Measurements from ENCODE around the gene LONP1.
"Not testable (repeated sequence)": the region's sequence is repeated elsewhere in the genome, so short reads cannot be mapped to it uniquely, and the experiment has no call there.

The LONP1 gene

DNA sequence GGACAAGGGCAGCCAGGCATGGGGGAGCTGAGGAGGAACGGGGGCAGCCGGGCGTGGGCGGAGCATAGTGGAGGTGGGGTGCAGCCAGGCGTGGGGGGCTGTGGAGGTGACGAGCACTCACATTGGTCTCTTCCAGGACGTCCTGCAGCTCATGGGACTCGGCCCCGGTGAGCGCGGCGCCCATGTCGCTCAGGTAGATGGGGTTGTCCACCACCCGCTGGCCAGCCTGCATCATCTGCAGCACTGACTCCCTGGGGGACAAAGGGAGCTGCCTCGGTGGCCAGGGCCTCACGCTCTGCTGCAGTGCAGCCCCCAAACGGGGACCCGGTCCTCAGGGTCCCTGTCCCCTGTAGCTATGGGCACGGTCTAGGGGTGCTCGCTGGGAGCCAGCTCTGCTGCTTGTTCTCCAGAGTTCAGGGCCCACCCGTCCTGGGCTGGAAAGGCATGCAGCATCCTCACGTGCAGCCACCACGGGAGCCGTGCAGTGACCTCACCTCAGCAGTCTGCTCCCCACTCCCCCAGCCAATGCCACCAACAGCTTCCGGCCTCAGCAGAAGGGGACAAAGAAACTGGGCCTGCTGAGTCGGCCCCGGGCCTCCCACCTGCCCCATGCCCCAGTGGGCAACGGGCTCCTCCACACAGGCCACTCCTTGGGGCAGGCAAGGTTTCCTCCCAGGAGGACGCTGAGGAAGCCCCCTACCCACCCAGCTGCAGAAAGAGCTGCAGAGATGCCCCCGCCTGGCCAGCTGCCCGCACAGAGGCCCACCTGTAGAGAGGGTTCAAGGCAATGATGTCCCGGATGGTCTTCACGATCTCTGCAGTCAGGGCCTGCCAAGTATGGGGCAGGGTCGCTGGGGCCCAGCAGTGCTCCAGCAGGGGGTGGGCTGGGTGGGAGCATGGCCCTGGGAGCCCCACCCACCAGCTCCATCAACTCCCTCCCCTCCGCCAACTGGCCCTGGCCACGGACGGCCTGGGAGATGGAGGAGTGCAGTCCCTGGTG lies 12.1 kb downstream of the LONP1 start:
- no peak for DNase-seq

DNA sequence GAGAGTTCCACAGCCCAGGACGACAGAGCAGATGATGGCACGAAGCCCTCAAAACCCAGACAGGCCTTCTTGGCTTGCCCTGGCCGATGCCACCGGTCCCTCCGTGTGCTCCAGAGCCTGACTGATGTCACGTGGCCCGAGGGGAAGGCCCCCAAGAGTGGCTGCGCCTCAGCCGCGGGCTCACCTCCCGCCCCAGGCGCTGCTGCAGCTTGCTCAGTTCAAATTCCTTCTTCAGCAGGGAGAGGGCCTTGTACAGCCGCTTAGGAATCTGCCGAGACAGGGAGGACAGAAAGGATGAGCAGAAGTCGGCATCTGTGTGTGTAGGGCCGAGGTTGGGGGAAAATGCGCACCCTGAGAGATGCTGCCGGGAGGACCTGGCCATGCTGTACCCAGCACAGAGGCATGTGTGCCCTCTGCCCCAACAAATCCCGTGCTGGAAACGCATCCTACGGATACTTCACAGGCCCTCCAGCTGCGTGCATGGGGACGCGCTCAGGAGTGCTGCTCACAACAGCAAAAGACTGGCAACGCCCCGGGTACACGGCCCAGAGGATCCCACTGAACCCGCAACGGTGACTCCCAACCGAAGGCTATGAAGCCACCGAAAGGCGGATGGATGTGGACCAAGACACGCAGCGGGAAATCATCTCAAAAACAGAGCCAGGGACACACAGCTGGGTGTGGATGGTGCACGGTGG lies 12.9 kb downstream of the LONP1 start:
- no peak for DNase-seq

DNA sequence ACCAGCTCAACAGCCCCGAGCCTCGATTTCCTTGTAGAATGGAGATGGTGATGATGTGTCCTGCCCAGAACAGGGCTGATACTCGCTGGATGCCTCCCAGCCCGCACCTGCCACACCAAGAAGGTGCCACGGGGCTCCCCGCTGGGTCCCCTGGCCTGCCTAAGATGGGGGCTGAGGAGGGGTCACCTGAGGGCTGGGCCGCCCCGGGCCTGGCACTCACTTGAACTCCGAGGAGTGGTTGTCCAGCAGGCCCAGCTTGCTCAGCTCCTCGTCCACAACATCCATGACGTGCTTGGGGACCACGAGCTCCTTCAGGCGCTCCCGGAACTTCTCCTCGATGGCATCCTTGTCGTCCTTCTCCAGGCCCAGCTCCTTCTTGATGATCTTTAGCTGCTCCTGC lies 14.4 kb downstream of the LONP1 start:
- DNase-seq = no peak

DNA sequence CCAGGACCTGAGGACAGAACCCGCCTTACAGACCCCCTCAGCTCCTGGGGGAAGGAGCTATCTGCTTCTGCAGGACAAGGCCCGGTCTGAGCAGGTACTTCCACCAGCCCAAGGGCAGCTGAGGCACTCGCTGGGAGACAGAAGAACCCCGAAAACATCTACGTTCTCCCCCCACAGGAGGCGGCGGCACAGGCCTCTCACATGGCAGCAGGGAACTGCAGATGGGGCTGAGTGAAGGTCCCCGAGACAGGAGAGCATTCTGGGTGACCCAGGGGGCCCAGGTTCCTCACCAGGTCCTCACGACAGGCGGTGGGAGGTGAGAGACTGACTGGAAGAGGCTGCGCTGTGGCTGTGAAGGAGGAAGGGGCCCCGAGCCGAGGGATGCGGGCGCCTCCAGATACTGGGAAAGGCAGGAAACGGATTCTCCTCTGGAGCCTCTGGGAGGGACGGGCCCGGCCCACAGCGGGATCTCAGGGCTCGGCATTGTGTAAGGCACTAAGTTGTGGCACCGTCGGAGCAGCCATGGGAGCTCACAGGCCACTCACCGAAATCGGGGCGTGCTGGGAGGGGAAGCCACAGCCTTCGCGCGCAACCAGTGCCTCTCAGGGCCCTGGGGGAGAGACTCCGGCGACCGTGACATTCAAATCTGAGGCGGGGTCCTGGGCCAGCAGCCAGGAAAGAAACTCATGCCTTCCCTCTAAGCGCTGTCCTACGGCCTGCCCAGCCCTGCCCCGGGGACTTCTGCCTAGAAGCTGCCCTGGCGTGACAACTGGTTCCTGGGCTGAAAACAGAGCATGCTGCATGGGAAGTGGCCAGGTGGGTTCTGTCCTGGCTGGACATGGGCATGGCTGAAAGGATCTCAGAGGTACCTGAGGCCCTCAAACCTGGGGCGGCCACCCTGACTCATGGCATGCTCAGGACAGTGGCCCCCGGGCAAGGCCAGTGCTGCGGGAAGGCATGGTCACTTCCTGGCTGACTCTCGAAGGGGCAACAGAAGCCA lies 15.8 kb downstream of the LONP1 start:
- no peak for DNase-seq

DNA sequence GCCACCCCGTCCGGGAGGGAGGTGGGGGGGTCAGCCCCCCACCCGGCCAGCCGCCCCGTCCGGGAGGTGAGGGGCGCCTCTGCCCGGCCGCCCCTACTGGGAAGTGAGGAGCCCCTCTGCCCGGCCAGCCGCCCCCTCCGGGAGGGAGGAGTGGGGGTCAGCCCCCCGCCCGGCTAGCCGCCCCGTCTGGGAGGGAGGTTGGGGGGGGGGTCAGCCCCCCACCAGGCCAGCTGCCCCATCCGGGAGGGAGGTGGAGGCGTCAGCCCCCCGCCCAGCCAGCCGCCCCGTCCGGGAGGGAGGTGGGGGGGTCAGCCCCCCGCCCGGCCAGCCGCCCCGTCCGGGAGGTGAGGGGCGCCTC lies 17.9 kb downstream of the LONP1 start:
- DNase-seq = not testable (repeated sequence)

DNA sequence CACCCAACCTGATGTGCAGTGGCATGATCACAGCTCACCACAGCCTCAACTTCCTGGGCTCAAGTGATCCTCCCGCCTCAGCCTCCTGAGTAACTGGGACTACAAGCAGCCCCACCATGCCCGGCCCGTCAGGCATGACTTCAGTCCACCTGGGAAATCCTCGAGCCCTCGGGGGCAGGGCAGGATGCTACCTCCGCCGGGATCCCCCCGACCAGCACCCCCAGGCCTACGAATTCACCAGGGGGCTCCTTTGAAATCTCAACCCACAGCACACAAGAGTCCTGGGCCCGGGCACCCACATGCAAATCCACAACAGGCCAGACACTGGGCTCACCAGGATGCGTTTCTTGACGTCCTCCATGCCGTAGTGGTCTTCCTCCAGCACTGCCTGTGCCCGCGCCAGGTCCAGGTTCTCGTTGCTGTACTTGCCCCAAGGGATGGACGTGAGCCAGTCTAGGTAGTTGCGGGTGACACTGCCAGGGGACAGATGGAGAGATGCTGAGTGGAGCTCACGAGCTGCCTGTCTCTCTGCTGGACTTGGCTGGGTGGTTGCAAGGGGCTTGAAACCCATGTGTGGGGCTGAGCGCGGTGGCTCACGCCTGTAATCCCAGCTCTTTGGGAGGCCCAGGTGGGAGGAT lies 19.4 kb downstream of the LONP1 start:
- no peak for DNase-seq

DNA sequence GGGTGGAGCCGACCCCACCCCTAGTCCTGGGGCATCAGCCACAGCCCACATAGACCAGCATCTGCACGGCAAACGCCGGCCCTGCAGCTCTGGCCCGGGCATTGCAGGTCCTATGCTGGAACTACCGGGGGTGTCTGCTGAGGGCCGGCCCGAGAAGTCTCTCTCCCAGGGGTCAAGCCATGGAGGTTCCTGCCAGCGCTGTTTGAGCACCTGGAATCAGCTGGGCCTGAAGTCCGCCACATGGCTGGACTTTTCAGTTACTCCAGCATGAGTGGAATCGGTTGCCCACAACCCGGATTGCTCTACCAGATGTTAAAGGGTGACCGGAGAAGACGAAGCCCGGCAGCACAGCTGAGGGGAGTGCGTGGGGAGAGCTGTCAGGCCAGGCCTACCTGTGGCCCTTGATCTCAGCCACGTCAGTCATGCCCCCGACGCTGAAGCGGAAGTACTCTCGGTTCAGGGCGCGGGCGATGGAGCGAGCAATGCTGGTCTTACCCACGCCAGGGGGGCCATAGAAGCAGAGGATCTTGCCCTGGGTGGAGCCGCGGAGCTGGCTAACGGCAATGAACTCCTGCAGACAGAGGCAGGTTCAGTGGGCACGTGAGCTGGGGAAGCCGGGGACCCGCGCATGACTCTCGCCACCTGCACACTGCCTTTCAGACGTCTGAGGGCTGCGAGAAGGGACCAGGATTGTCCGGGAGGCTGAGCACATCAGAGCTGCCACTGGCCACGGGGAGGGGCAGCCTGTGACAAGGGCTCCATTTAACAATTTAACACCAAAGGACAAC lies 21.1 kb downstream of the LONP1 start:
- no peak for DNase-seq

DNA sequence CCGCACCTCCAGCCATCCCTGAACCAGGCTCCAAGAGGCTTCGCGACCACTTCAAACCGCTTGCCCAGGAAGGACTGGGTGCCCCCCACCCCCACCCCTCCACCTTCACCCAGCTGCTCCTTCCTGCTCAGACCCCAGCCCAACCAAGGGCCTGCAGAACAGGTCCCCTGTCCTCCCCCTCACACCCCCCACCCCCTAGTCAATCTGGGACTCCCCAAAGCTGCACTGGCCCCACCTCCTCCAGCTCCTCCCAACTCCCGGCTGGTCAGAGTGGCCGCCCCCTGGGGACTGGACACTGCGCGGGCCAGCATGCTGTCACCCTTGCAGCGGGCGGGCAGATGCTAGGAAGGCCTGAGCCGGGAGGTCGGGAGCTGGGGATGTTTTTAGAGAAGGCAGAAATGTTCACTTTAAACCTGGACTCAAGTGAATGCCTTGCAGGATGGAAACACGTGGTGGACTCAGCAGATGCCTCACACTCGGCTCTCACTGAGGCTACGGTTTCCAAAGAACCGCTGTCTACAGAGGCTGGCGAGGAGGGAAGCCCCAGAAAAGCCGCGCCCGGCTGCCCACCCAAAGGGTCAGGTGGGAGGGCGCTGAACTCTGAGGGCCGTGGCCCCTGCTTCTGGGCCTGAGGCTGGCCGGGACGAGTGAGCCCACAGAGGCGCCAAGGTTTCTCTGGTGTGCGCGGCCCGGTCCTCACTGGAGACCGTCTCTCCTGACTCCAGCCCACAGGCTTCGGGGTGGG lies 21.9 kb downstream of the LONP1 start:
- DNase-seq = no peak

DNA sequence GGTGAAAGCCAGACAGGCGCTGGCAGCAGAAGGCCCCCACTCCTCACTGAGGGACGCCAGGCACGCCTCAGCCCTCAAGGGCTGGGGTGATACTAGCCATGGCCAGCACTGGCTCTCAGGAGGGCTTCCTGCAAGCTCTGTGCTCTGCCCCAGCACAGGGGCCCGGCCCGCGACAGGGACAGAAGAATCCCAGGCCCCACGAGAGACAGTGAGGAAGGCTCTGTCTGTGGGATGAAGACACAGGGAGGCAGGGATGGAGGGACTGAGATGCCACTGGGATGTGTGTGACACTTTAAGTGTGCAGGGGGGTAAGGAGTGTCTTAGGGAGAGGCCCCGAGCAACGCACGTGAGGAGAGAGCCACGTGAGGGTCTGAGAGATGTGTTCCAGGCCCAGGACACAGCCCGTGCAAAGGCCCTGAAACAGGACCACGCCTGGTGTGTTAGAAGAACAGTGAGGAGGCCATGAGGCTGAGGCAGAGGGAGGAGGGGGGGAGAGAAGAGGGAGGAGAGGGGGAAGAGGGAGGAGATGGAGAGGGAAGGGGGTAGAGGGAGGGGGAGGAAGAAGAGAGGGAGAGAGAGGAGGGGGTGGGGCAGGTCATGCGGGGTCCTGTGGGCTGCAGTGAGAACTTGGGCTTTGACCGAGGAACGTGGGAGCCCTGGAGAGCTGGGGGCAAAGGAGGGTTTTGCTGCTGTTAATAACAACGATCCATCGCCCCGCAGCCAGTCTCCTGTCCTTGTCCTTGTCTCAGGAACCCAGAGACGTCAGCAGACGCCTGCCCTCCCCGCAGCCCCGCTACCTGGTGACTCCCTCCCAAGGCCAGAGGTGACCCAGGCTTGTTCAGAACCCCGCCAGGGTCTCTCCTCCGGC lies 22.7 kb downstream of the LONP1 start:
- no peak for DNase-seq

DNA sequence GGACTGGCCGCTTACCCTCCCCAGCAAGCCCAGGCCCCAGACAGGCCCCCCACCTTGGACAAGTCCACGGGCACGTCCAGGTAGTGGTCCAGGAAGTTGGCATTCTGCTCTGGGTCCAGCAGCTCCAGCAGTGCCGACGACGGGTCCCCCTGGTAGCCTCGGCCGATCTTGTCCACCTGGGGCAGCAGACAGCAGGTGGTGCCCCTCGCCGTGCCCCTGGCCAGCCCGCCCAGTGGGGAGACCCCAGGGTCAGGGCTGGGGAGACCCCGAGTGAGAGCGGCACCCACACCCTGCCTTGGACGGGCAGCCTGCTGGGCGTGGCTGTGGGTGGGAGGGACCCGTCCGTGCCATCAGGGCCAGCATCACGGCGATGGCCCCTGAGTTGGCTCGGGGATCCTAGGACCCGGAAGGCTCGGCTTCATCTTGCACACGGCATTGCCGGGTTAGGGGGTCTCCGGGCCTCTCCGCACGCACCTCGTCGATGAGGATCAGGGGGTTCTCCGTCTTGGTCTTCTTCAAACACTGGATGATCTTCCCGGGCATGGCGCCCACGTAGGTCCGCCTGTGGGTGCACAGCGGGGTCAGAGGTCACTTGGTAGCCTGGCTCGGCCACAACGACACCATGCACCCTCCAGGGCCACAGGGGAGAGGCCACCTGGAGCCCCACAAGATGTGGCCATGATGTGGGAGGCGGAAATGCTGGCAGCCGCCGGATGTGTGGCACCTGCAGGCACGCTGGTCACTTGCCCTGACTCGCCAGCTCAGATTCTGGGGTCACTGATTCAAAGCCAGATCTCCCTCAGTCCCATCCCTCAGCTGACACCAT lies 23.5 kb downstream of the LONP1 start:
- DNase-seq = no peak

DNA sequence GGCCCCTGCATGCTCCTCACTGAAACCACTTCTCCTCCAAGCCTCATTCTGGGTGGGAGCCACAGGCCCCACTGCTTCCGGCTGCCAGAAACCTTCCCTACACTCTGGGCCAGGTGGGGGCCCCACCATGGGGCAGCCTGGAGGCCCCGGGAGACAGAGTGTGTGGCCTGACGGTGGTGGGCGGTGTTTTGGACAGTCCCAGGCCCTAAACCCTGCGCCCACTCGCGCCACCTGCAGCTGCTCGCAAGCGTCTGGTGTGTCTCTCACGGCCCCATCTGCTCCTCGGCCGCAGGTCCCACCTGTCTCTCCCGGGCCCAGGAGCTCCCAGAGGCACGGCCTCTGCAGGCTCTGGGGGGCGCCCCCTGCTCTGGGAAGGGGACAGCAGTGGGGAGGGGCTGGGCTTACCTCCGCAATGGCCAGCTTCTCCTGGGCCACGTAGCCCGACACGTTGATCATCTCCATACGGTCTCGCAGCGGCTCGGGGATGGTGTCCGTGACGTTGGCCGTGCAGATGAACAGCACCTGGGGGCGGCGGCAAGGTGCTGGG lies 24.2 kb downstream of the LONP1 start:
- DNase-seq = no peak

DNA sequence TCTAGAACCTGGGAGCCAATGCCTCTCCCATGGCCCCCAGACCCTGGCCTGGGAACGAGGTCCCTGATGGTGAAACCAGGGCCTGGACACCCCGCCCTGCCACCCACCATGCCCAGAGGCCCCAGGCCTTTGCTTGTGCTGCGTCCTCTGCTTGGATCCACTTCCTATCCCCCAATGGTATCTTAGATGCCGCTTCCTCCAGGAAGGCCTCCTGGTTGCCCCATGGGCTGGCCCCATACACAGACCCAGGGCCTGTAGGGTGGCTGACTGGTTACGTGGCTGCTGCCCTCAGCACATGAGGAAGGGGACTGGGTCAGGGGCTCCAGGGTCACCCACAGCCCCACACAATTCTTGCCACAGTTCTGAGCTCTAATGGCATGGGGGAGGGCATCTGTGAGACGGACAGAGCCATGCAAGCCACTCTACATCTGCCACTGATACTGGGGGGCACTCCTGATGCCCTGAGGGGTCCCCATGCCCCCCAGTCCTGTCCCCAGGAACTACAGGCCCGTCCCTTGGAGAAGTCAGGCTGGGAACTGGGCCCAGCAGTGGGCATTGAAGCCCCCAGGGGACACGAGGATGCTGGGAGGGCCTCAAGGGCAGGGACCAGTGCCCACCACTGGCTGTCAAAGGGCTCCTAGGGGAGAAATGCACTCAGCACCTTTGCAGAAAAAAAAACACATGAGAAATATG lies 24.8 kb downstream of the LONP1 start:
- DNase-seq = no peak

DNA sequence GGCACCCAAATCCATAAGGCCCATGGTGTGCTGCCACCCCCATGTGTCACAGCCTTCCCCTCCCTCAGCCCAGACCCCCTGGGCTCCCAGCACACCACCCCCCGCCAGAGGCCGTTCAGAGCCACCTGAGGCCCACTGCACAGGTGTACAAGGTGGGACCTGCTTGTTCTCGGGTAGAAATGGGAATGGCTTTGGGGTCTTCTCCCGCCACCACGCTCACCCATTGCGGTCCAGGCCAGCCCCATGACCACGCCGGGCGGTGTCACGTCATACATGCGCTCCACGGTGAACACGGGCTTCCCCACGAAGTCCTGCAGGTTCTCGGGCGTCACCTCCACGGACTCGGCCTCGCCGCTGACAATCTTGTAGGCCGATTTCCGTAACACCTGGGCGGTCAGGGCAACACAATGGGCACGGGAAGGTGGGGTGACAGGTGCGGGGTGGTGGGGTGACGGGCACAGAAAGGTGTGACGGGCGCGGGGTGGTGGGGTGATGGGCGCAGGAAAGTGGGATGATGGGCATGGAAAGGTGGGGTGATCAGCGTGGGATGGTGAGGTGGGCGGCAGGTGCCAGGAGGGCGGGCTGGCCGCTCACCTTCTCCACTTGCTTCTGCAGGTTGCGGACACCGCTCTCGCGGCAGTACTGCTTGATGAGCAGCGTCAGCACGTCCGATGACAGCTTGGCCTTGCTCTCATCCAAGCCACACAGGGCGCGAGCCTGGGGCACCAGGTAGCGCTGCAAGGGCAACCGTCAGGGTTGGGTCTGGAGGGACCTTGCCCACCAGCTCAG lies 25.6 kb downstream of the LONP1 start:
- DNase-seq = no peak

DNA sequence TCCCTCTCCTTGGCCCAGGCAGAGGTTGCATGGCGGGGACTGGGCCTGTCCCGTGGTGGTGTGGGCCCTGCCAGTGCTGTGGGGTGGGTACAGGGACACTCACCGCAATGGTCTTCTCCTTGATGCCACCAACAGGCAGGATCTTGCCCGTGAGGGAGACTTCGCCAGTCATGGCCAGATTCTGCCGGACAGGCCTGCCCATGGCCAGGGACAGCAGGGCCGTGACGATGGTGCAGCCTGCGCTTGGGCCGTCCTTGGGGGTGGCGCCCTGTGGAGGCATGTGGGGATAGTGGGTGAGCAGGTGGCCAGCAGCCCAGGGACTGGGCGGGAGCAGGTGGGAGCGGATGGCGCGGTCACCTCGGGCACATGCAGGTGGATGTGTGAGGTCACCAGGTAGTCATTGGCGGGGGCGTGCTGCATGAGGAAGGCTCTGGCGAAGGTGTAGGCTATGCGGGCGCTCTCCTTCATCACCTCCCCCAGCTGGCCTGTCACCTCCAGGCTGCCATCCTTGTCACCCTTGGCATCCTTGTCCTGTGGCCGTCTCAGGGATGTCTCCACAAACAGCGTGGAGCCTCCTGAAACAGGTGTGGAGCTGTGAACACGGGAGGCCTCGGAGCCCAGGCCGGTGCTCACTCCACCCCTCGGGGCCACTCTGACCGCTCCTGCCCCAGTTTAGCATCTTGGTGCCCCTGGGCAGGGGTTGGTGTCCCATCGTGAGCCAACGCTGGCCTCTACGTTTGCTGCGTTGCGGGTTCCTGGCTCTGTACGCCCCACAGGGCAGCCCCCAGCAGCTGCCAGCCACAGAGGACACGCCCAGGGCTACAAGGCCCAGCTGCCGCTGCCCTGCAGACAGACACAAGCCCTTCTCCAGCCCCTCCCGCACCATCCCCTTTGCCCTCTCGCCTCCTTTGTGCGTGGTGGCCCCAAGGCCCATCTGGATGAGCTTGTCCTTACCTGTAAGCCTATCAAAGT lies 26.5 kb downstream of the LONP1 start:
- no peak for DNase-seq

DNA sequence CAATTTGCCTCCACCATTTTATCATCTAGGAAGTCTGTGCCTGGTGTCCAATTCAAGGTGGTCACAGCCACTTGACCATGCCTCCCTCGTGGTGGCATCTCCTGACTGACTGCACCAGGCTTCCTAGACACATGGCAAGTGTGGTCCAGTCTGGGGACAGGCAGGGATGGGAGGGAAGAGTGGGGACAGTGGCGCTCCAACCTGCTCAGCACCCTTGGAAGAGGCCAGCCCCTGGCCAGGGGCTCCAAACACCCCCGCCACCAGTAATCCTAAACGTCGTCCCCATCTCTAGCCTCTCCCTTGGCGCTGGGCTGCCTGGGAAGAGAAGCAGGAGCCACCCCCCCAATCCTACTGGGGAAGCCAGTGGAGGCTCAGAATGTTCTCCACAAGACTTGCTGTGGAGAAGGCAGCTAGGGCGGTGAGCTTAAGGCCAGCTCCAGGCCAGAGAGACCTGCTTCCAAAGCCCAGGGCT lies 27.2 kb downstream of the LONP1 start:
- DNase-seq = no peak
